Ramos (cell line): Measurements from ENCODE around the gene HCST.
"Not testable (repeated sequence)": the region's sequence is repeated elsewhere in the genome, so short reads cannot be mapped to it uniquely, and the experiment has no call there.

Source experiments
- in situ Hi-C: fragments of 300-500 bp; cut with MboI; formaldehyde crosslinking; loops from one replicate; pipeline ENCODE4 v1.14.3; 2022; ENCODE audit warnings: low sequenced_read_pairs; ENCODE audit not compliant: unreplicated experiment

The HCST gene

GRCh38 chr19:35879068-35879467, 23.3 kb upstream of the HCST start:
- in situ Hi-C loops: no loop called here

- in situ Hi-C loops: no loop called here
These were observed 22.5 kb upstream of the HCST start for GRCh38 chr19:35879770-35880317.

- in situ Hi-C loops: no loop called here
These were observed 20.1 kb upstream of the HCST start for GRCh38 chr19:35882114-35882832.

GRCh38 chr19:35883882-35884281, 18.4 kb upstream of the HCST start:
- in situ Hi-C loops: no loop called here

- in situ Hi-C loops: loop anchor here (5.0 kb wide), 1 partner anchor 47 kb away; no protein-coding TSS in a partner anchor
These were observed 17.0 kb upstream of the HCST start for GRCh38 chr19:35885225-35885738.

- in situ Hi-C loops: loop anchor here (5.0 kb wide), 1 partner anchor 46 kb away; no protein-coding TSS in a partner anchor
These were observed 16.4 kb upstream of the HCST start for GRCh38 chr19:35885904-35886303.

GRCh38 chr19:35887197-35887596, 15.1 kb upstream of the HCST start:
- in situ Hi-C loops: loop anchor here (5.0 kb wide), 1 partner anchor 45 kb away; no protein-coding TSS in a partner anchor

- in situ Hi-C loops: loop anchor here (5.0 kb wide), 1 partner anchor 44 kb away; no protein-coding TSS in a partner anchor
These were observed 13.9 kb upstream of the HCST start for GRCh38 chr19:35888398-35888797.

GRCh38 chr19:35889370-35890112, 12.8 kb upstream of the HCST start:
- in situ Hi-C loops: loop anchor here (5.0 kb wide), 1 partner anchor 43 kb away; no protein-coding TSS in a partner anchor

- in situ Hi-C loops: no loop called here
These were observed 12.1 kb upstream of the HCST start for GRCh38 chr19:35890113-35890650.

GRCh38 chr19:35891819-35892218, 10.5 kb upstream of the HCST start:
- in situ Hi-C loops: not testable (repeated sequence)

- in situ Hi-C loops: no loop called here
These were observed 8.0 kb upstream of the HCST start for GRCh38 chr19:35894342-35894741.

- in situ Hi-C loops: no loop called here
These were observed 6.3 kb upstream of the HCST start for GRCh38 chr19:35895911-35896642.

- in situ Hi-C loops: no loop called here
These were observed 5.7 kb upstream of the HCST start for GRCh38 chr19:35896643-35897040.

- in situ Hi-C loops: no loop called here
These were observed 4.5 kb upstream of the HCST start for GRCh38 chr19:35897706-35898451.

GRCh38 chr19:35898499-35898809, 3.9 kb upstream of the HCST start:
- in situ Hi-C loops: no loop called here

- in situ Hi-C loops: no loop called here
These were observed 2.6 kb upstream of the HCST start for GRCh38 chr19:35899547-35900214.

GRCh38 chr19:35901055-35901644, 1.2 kb upstream of the HCST start:
- in situ Hi-C loops: no loop called here
